ENCODE data around the gene FSD2.

- TF ChIP-seq CTCF (IDR thresholded peaks at IDR 0.05) (no peak), POLR2AphosphoS5 (IDR thresholded peaks at IDR 0.05) (no peak), POLR2A (IDR thresholded peaks at IDR 0.05) (no peak), EP300 (IDR thresholded peaks at IDR 0.05) (no peak)
These were observed 7.2 kb downstream of the FSD2 start for GRCh38 chr15:82798531-82799166.

Measured in upper lobe of left lung (tissue), 4 donors.